ENCODE data around the gene TMEM244.

GRCh38 chr6:129846761-129847160 is 14.4 kb downstream of the TMEM244 start:
- TF ChIP-seq CTCF (IDR thresholded peaks at IDR 0.05; ENCODE audit: insufficient read depth, low read depth, low read length) (no peak), EZH2 (IDR thresholded peaks at IDR 0.05; ENCODE audit: insufficient read depth, low read length) (no peak)
